Activated CD4-positive, alpha-beta T cell treated with anti-CD3 and anti-CD28 coated beads, Interleukin-2, amount 50 U/mL, for 48 hours (primary cell): Measurements from ENCODE around the gene RNLS.
"Not testable (repeated sequence)": the region's sequence is repeated elsewhere in the genome, so short reads cannot be mapped to it uniquely, and the experiment has no call there.

Source experiments
- DNase-seq, 2 experiments: peaks; one replicate each; pipeline ENCODE4 v3.0.0-alpha.2; 2020

Gene RNLS

GRCh38 chr10:88332503-88333247 is 250.4 kb downstream of the RNLS start:
- no peak for DNase-seq

GRCh38 chr10:88330174-88330573 is 252.9 kb downstream of the RNLS start:
- DNase-seq: no peak

- DNase-seq: no peak
Measured at GRCh38 chr10:88322324-88323063, 260.6 kb downstream of the RNLS start.

GRCh38 chr10:88319960-88320517 is 263.1 kb downstream of the RNLS start:
- no peak for DNase-seq

GRCh38 chr10:88318803-88319202 is 264.3 kb downstream of the RNLS start:
- no peak for DNase-seq

GRCh38 chr10:88317099-88317498 is 266.0 kb downstream of the RNLS start:
- no peak for DNase-seq

- no peak for DNase-seq
Measured at GRCh38 chr10:88316292-88316861, 266.7 kb downstream of the RNLS start.

GRCh38 chr10:88315755-88316154 is 267.4 kb downstream of the RNLS start:
- no peak for DNase-seq

- no peak for DNase-seq
Measured at GRCh38 chr10:88314362-88314761, 268.8 kb downstream of the RNLS start.

GRCh38 chr10:88313878-88314277 is 269.2 kb downstream of the RNLS start:
- DNase-seq: no peak

- DNase-seq: no peak
Measured at GRCh38 chr10:88312855-88313254, 270.3 kb downstream of the RNLS start.

GRCh38 chr10:88311264-88311663 is 271.9 kb downstream of the RNLS start:
- DNase-seq: no peak

- DNase-seq: no peak
Measured at GRCh38 chr10:88309365-88309764, 273.8 kb downstream of the RNLS start.

- not testable (repeated sequence) for DNase-seq
Measured at GRCh38 chr10:88308361-88308760, 274.8 kb downstream of the RNLS start.

- no peak for DNase-seq
Measured at GRCh38 chr10:88299787-88300186, 283.3 kb downstream of the RNLS start.

- DNase-seq: no peak
Measured at GRCh38 chr10:88297103-88297502, 286.0 kb downstream of the RNLS start.

- DNase-seq: no peak
Measured at GRCh38 chr10:88293651-88294230, 289.4 kb downstream of the RNLS start.

GRCh38 chr10:88293073-88293472 is 290.0 kb downstream of the RNLS start:
- DNase-seq: no peak

GRCh38 chr10:88292185-88292514 is 291.0 kb downstream of the RNLS start:
- DNase-seq: no peak

- DNase-seq: no peak
Measured at GRCh38 chr10:88291289-88292184, 291.6 kb downstream of the RNLS start.

GRCh38 chr10:88289342-88289741 is 293.8 kb downstream of the RNLS start:
- DNase-seq: no peak

GRCh38 chr10:88288320-88289059 is 294.6 kb downstream of the RNLS start:
- no peak for DNase-seq
